GM18499 (cell line): Measurements from ENCODE around the gene LRRC8B.
"Not testable (repeated sequence)": the region's sequence is repeated elsewhere in the genome, so short reads cannot be mapped to it uniquely, and the experiment has no call there.

Source experiments
- ATAC-seq: cut with Tn5 transposase; IDR thresholded peaks from one replicate; pipeline ENCODE4 v1.9.1; 2021; ENCODE audit warnings: moderate number of reproducible peaks; ENCODE audit not compliant: insufficient read depth, unreplicated experiment

LRRC8B gene

GRCh38 chr1:89524369-89525168 is at the start of gene LRRC8B:
TSS of gene LRRC8B (plus strand) at chr1:89524829. CDS start at chr1:89582651, 57,822 bp downstream.
- ATAC-seq: peak; percentile 39

DNA sequence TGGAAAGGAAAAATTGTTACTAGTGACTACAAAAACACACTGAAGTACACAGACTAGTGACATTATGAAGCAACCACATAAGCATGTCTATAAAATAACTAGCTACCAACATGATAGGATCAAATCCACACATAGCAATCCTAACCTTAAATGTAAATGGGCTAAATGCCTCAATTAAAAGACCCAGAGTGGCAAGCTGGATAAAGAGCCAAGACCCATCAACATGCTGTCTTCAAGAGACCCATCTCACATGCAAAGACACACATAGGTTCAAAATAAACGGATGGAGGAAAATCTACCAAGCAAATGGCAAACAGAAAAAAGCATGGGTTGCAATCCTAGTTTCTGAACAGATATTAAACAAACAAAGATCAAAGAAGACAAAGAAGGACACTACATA is 49.4 kb upstream of the LRRC8B start:
- no peak for ATAC-seq

GRCh38 chr1:89476072-89476471 is 48.6 kb upstream of the LRRC8B start:
- no peak for ATAC-seq

DNA sequence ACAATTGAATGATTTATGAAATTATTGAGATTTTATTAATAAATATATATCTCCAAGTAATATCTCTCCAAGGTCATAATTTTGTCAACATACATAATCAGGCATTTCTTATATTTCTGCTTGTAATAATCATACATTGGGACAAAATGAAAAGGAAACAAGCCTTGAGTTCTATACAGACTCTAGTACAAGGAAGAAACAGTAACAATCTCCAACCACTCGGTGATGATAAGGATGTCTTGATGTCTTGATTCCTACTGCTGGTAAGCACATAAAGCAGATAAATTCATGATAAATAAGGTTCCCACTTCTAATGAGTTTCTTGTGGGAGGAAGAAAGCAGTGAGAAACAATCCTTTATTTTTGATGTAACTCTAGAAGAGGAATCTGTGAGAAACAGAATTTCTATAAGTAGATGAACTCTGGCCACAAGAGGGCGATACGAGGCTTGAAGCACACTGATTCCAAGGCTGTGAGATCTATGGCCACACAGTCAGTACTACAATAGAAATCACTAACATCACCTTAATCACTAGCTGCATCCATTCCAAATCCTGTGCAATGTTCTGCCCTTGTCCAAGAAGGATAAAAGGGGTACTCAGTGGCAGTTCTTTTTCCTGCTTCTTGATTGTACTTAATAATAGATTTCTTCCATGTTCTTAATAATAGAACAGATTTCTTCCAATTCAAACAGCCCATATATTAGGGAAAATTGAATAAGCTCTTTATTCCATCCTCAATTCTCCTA is 41.4 kb upstream of the LRRC8B start:
- ATAC-seq: no peak

GRCh38 chr1:89483757-89484077 is 40.9 kb upstream of the LRRC8B start:
- ATAC-seq: no peak

GRCh38 chr1:89484092-89485038 is 40.3 kb upstream of the LRRC8B start:
- no peak for ATAC-seq

DNA sequence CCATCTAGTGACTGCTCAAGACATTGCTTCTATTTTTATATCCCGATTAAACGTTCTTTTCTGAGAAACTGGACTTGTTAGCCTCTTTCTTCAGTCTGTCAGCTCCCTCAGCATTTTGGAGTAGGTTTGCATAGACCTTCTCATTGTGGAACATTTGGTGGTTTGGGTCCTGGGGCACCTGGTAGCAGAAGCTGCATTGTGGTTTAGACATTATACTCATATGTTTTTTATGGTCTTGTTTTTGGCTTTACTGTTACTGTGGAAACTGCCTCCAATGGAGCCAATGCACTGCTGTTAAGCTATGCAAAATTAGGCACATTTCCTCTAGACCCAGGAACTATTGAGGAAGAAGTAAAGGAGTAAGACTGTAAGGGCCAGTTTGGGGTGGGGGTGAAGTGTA is 36.7 kb upstream of the LRRC8B start:
- ATAC-seq: no peak

DNA sequence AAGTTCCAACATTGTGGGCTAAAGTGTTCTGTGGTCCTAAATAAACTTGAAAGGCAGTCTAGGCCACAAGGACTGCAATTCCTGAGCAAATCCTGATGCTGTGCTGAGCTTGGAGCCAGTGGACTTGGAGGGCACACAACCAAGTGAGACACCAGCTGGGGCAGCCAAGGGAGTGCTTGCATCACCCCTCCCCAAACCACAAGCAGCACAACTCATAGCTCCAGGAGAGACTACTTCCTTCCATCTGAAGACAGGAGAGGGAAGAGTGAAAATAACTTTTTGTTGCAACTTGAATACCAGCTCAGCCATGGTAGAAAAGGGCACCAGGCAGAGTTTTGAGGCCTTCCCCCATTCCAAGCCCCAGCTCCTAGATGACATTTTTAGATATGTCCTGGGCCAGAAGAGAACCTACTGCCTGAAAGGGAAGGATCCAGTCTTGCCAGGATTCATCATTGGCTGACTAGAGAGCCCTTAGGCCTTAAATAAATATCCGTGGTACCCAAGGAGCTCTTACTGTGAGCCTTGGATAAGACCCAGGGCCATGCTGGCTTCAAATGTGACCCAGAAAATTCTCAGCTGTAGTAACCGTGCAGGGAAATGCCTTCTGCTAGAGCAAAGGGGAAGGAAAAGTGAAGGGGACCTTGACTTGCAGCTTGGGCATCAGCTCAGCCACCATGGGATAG is 35.4 kb upstream of the LRRC8B start:
- no peak for ATAC-seq

DNA sequence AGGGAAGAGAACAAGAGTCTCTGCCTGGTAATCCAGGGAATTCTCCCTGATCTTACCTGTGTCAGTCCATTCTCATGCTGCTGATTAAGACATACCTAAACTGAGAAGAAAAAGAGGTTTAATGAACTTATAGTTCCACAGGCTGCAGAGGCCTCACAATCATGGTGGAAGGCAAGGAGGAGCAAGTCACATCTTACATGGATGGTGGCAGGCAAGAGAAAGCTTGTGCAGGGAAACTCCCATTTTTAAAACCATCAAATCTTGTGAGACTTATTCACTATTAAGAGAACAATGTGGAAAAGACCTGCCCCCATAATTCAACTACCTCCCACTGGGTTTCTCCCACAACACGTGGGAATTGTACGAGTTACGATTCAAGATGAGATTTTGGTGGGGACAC is 34.2 kb upstream of the LRRC8B start:
- no peak for ATAC-seq

DNA sequence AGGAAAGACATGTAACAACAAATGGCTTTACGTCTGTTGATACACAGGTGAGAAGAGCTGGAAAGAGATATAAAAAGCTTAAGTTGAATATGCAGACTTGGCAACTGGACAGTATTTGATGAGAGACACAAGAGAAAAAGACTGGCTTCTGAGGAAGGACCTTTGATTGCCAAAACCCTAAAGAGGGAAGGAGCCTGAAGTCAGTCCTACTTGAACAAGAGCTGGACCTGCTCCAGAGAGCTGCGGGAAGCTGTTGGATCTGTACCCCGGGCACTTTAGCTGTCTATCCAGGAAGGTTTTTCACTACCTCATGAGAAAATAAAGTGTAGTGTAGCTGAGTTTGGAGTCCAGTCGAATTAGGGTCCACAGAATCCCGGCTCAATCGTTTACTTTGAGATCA is 25.3 kb upstream of the LRRC8B start:
- no peak for ATAC-seq

GRCh38 chr1:89502042-89502441 is 22.6 kb upstream of the LRRC8B start:
- ATAC-seq: no peak

- ATAC-seq: no peak
Observed at GRCh38 chr1:89502895-89503294, 21.7 kb upstream of the LRRC8B start.

GRCh38 chr1:89503690-89504089 is 20.9 kb upstream of the LRRC8B start:
- ATAC-seq: no peak

GRCh38 chr1:89510061-89510460 is 14.6 kb upstream of the LRRC8B start:
- ATAC-seq: not testable (repeated sequence)

DNA sequence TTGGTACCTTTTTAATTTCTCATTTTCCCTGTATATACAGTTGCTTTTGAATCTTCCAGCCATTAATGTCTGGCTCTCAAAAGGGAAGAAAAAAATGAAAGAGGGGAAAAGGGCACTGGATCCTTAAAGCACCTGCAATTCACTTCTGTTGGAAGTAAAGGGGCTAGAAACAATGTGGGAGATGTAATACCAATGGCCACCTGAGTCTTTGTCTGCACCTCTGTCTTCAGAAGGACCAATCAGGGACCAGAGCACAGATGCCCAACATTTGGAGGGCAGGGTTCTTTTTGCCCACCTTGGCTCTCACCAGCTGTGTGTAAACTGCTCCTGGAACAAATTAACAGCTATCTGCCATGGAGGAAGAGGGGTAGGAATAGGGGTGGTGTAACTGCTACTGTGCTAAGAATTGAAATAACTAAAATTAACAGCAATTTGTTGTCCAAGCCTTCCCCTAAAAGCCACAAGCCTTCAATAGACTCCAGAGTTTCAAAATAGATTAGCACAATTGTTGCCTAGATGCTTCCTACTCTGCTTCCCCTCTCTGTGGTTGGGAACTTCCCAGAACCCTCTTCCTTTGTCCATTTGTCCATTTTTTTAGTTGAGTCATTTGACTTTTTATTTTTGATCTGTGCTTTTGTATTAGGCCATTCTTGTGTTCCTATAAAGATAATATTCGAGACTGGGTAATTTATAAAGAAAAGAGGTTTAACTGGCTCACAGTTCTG is 11.5 kb upstream of the LRRC8B start:
- no peak for ATAC-seq

DNA sequence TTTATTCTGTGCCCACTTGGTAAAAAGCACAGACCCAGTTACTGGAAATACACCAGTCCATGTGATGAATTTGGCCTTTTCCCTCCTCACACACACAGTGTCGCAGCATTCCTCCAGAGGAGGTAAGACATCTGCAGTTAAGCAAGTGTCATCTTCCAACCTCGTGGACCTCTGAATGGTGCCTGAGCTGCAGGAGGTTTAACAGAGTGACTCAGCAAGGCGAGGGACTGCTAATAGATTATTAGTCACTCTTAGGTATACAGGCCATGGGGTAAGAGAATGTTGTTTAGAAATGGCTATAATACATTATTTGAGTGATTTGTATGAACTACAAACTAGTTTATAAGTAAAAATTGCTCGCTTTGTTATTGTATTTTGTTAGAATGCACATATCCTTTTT is 8.6 kb upstream of the LRRC8B start:
- no peak for ATAC-seq

DNA sequence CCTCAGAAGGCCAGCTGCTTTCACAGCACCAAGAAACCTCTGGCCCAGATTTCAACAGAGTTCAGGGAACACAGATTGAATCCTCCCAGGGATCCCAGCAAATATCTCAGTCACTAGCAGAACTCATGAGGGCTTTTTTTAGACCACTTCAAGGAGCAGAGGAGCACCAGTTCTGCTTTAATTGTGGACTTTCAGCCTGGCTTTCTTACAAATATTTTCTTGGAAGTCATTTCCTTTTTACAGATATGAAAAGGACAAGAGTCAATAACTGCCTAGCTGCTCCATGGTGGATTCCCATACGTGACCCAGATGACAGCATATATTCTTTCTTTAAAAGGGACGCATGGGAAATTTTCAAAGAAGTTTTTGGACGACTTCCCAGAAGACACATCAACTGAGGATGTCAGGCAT is 6.4 kb upstream of the LRRC8B start:
- no peak for ATAC-seq

GRCh38 chr1:89519779-89520358 is 4.8 kb upstream of the LRRC8B start:
- ATAC-seq: peak; percentile 39

DNA sequence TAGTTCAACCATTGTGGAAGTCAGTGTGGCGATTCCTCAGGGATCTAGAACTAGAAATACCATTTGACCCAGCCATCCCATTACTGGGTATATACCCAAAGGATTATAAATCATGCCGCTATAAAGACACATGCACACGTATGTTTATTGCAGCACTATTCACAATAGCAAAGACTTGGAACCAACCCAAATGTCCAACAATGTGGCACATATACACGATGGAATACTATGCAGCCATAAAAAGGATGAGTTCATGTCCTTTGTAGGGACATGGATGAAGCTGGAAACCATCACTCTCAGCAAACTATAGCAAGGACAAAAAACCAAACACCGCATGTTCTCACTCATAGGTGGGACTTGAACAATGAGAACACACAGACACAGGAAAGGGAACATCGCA is 2.7 kb upstream of the LRRC8B start:
- not testable (repeated sequence) for ATAC-seq
